HFF-Myc (cell line): Measurements from ENCODE around the gene LAMTOR2.

Source experiments
- DNase-seq: peaks from one replicate; pipeline ENCODE4 v3.0.0-alpha.2; 2011; ENCODE audit warnings: low read depth; ENCODE audit errors: extremely low read depth
- H3K4me3 ChIP-seq: replicated peaks from 2 replicates; pipeline ENCODE4 v1.5.1; 2011; ENCODE audit warnings: low read depth, mild to moderate bottlenecking, control low read depth, low read length
- CTCF ChIP-seq: IDR thresholded peaks from 2 replicates; pipeline ENCODE4 v1.5.1; 2012; ENCODE audit warnings: mild to moderate bottlenecking, low read depth, low read length, control low read depth; ENCODE audit errors: missing control alignments

Gene LAMTOR2

GRCh38 chr1:156086256-156086662, 31.7 kb downstream of the LAMTOR2 start:
- H3K4me3 ChIP-seq, result no peak overlapping the region
- TF ChIP-seq CTCF, result no peak
- DNase-seq, result no peak

DNA sequence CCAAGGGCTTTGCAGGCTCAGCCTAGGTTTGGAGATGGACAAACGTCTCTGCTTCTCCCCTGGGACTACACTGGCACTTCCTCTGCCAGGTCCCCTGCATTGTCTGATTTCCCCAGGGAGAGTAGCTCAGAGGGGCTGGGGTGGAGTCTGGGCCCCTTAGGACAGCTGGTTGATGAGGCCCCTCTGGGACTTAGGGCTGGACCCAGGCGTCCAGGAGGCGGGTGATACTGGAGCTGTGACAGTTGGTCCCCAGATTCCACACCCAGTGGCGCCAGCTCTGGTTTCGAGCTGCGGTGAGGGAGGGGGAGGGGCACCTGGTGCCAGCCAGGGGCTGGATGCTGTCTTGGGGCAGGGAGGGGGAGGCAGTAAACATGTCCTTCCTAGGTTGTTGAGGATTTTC, 35.1 kb downstream of the LAMTOR2 start:
- H3K4me3 ChIP-seq, result no peak overlapping the region

GRCh38 chr1:156090138-156090839, 35.7 kb downstream of the LAMTOR2 start:
- DNase-seq, result no peak
- TF ChIP-seq CTCF, result no peak
- no peak overlapping the region for H3K4me3 ChIP-seq

More for the DNA sequence above, 35.1 kb downstream of the LAMTOR2 start:
- DNase-seq, result no peak
- TF ChIP-seq CTCF, result no peak

DNA sequence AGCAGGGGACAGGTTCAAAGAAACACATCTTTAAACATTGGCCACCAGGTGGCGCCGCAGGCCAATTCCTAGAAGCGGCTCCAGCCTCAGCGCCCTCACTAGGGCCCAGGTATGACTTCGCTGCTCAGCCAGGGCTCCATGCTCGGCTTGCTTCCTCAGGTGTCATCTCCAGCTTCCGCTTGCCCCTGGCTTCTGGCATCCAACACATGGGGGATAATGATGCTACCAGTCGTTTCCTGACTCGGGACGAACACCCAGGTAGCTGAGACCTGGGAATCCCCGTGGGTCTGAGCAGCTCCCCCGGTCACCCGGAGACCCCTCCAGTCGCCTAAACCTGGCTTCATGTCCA, 36.2 kb downstream of the LAMTOR2 start:
- DNase-seq, result no peak
- TF ChIP-seq CTCF, result peak; percentile 75
- H3K4me3 ChIP-seq, result no peak overlapping the region

DNA sequence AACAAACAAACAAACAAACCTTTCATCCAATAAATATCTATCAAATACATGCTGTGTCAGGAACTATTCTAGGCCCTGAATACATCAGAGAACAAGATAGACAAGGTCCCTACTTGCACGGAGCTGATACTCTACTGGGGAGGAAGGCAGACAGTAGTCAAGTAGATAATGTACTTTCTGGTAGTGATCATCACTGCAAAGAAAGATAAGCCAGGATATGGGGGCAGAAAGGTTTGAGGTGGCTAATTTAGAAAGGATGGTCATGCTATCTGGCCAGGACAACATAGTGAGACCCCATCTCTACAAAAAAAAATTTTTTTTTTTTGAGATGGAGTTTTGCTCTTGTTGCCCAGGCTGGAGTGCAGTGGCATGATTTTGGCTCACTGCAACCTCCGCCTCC, 37.0 kb downstream of the LAMTOR2 start:
- no peak for TF ChIP-seq CTCF
- H3K4me3 ChIP-seq, result no peak overlapping the region
- DNase-seq, result no peak

GRCh38 chr1:156095906-156096508, 41.4 kb downstream of the LAMTOR2 start:
- H3K4me3 ChIP-seq, result no peak overlapping the region
- no peak for TF ChIP-seq CTCF
- no peak for DNase-seq
